Measurements from ENCODE around the gene PLA2R1.
"Not testable (repeated sequence)": the region's sequence is repeated elsewhere in the genome, so short reads cannot be mapped to it uniquely, and the experiment has no call there.

Gene PLA2R1

DNA sequence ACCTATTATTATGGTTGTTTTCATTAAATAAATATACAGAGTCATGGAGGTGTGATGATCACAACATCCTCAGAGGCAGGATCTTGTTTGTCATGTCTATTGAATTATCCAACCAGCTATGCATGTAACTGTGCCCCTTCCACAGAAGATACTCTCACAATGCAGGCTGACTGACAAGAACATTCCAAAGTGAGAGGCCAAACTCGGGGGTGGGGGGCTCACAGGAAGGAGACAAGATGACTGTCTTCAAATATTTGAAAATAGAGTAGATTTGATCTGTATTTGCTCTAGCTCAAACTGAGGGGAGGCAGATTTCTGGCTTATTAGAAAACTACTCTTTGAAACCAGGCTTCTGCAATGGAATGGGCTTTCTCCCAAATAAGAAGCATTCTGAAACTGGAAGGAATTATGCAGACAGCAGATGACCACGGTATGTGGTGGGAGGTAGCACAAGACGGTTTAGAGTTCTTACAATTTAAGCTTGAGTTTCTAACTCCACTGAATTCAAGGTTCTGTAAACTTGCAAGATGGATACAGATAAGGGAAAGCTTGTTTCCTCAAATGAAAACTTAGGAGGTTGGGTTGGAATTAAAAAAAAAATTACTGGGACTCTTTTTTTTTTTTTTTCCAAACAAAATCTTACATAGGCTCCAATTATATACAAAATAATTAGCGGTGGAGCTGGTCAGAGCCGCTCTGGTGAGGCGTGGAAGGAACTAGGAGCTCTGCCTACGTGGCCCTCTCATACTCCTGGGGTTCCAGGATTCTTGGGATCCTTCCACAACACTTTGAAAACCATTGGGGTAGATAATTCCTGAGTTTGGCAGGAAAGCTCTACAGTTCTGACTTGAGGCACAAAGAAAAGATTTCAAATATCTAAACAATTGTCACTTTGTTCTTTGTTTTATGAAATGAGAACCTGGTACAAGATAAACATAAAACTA, 79.3 kb downstream of the PLA2R1 start:
- DNase-seq (ENCODE audit: low spot score), result peak; percentile 68

DNA sequence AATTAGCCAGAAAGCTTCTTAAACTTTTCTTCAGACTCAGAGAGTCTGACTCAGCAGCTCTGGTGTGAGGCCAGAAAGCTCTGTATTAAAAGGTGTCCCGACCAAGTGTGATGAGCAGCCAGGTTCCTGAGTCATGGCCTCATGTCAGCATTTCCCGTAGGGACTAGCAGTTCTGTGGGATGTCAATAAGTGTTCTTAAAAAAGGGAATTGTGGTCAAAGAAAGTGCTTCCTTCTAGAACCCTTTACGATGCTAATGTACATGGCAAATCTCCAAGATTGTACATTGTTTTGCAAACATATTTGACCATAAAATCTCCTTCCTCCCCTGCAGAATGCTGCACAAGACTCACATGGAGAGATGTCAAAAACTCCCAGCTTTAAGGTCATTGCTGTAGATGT, 80.1 kb downstream of the PLA2R1 start:
- peak; percentile 75 for DNase-seq (ENCODE audit: low spot score)

DNA sequence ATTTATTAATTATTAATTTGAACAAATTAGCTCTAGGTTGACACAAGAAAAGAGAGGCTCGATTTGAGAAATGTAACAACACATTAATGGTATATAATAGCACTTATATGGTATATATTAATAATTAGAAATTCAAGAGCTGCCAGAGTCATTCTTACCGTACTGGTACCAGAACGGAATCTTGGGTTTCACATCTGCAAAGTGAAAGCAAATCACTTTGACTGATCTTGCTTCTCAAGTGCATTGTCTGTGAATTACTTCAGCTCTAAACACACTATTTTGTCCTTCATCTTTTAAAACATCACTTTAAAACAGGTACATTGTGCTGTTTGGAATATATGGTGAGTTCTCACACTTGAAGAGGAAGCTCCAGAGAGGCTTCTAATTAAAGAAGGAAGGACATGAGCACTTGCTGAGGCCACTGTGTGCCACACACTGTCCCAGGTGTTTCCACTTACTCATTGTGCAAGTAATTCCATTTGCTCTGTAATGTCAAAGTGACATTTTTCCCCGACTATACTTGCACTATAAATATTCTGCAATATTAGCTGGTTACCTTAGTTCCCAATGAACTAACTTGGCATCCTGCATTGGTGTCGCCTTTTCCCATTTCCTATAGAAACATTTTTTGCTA, 85.8 kb downstream of the PLA2R1 start:
- no peak for DNase-seq (ENCODE audit: low spot score)

DNA sequence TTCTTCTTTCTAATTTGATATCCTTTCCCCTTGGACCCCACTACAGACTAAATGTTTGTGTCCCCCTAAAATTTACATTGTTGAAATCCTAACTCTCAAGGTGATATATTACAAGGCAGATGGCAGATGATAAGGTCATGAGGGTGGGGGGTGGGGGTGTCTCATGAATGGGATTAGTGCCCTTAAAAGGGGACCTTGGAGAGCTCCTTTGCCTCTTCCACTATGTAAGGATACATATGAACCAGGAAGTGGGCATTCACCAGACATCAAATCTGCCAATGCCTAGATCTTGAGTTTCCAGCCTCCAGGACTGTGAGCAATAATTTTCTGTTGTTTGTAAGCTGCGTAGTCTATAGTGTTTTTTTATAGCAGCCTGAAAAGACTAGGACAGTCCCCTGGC, 89.1 kb downstream of the PLA2R1 start:
- DNase-seq (ENCODE audit: low spot score), result no peak

DNA sequence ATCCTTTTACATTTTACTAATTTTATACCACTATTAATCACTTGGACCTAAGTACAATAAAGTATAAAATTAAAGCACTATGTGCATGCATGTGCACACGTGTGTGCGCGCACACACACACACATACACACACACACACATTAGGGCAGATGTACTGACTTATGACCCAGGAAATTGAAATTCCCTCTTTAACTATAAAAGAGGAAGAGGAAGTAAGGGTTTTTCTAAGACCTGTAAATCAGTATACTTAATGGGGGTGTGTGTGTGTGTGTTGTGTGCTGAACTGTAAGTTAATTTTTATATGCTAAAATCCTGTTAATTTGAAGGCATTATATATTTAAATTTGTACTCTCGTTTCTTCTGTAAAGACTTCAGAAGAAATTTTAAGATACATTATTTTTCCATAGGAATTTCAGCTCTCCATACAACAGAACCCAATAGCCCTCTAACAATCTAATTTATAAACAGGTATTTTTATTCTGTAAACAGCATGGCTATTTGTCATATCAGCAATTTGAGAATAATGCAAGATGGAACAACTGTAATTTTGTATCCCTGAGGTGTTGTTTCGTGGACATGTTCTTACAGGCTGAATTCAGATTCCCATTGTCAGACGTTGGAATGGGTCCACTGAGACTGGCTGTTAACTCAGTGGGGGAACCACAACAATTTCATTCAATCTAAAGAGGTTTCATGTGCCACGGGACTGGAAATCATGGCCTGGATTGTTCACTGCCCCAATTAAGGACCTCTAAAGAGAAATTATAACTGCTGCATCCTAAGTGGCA, 90.9 kb downstream of the PLA2R1 start:
- no peak for DNase-seq (ENCODE audit: low spot score)

DNA sequence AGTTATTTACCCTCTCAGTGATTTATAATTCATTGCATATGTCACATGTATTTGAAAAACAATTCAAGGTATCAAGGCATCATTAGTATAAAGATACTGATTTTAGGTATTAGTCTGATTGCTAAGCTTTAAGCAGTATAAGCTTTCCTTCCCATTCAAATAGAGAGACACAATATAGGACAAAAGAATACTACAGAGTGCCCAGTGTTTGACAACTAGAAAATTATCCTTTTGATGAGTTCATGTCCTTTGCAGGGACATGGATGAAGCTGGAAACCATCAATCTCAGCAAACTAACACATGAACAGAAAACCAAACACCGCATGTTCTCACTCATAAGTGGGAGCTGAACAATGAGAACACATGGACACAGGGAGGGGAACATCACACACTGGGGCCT, 91.9 kb downstream of the PLA2R1 start:
- DNase-seq (ENCODE audit: low spot score), result not testable (repeated sequence)

DNA sequence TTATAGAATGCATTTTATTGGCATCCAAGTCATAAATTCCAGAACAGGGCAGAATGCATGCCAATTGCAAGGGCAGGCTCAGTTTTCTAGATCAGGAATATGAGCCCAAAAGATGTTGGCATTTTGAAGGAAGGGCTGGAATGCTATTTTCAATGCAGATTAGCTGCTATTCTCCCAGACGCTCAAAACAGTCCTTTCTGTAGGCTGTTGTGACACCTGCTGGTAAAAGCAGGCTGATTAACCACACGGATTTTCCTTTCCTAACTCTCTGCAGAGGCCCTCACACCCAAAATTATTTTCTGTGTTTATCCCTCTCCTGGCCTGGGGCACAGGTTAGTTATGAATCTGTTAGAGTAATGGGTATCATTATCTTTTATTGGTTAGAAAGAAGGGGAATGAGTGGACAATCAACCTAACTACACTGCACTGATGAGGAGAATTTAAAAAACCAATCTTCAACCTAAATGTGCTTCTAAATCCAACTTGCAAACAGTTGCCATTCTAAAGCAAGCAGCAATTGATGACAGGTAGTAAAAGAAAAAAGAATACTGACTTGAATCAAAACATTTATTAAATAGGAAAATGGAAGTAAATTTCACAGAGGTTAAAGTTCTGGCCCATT, 94.0 kb downstream of the PLA2R1 start:
- DNase-seq (ENCODE audit: low spot score), result peak; percentile 60

DNA sequence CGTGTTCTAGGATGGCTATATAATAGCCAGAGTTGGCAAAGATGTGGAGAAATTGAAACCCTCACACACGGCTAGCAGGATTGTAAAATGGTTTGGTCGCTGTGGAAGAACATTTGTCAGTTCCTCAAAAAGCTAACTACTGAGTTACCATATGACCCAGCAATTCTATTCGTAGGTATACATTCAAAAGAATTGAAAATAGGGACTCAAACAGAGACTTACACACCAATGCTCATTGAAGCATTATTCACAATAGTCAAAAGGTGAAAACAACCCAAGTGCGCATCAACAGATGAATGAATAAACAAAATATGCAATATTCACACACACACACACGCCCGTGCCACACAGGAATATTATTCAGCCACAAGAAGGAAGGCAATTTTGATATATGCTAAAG, 98.7 kb downstream of the PLA2R1 start:
- DNase-seq (ENCODE audit: low spot score), result no peak

DNA sequence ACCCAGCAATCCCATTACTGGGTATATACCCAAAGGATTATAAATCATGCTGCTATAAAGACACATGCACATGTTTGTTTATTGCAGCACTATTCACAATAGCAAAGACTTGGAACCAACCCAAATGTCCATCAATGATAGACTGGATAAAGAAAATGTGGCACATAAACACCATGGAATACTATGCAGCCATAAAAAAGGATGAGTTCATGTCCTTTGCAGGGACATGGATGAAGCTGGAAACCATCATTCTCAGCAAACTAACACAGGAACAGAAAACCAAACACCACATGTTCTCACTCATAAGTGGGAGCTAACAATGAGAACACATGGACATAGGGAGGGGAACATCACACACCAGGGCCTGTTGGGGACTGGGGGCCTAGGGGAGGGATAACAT, 99.9 kb downstream of the PLA2R1 start:
- DNase-seq (ENCODE audit: low spot score), result not testable (repeated sequence)

DNA sequence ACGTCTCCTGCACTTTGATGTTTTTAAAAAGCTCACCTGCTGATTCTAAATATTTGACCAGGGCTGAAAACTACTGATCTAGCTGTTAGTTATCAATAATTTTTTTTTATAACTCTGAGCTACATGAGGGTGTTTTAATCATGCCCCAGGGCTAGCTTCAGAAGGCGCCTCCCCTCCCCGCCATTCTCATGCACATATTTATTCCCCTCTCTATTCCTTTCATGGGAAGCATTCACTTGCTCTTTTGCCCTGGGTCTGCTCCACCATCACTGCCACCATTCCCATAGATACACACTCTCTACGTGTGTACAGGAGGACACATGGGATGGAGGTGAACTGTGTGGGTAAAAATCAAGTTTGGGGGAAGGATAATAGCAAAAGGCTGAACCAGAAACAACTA, 101.0 kb downstream of the PLA2R1 start:
- DNase-seq (ENCODE audit: low spot score), result no peak

DNA sequence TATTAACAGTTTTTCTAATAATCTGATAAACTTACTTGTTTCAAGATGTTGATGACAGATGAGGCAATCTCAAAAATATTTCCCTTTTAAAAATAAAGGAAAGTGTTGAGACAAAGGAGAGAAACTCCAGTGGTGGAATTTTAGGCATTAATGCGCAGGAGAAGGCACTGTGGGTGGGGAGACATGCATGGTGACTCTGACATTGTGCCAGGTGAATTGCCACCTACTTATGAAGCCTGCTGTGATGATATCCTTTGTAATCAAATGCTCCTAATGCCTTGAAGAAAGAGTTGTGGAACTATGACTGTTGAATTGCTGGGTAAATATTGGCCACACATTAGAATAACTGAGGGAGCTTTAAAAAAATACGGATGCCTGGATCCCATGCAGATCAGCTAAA, 101.4 kb downstream of the PLA2R1 start:
- no peak for DNase-seq (ENCODE audit: low spot score)

DNA sequence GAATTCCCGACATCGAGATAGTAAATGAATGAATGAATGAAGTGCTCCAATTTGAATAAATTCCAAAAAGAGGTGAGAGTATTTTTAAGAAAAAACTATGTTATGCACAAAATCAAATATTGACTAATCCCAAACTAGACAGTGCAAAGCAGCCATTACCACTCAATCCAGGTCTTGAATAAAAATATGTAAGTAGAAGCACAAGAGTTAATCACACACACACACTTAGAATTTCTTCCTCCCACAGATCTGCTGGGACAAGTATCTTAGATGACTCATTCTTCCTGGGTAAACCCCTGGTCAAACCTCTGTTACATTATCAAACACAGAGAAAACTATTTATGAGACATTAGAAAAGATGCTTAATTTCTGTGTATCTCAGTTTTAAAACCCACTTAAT, 102.0 kb downstream of the PLA2R1 start:
- DNase-seq (ENCODE audit: low spot score), result peak; percentile 64

DNA sequence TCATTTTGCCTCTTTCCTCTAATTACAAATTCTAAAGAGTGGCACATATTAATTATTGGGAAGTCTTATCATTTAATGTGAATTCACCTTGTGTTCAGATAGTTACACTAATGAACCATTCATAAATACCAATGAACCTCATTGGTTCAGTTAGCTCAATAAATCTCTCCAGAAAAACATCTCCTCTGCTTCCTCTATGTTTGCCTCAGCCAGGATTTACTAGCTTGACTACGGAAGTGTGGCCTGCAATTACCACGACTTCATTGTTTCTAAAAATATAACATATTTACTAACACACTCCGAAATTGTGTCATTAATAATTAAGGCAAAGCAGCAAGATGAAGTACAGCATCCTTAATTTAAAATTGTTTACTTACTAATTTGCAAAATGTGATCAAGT, 103.3 kb downstream of the PLA2R1 start:
- no peak for DNase-seq (ENCODE audit: low spot score)

DNA sequence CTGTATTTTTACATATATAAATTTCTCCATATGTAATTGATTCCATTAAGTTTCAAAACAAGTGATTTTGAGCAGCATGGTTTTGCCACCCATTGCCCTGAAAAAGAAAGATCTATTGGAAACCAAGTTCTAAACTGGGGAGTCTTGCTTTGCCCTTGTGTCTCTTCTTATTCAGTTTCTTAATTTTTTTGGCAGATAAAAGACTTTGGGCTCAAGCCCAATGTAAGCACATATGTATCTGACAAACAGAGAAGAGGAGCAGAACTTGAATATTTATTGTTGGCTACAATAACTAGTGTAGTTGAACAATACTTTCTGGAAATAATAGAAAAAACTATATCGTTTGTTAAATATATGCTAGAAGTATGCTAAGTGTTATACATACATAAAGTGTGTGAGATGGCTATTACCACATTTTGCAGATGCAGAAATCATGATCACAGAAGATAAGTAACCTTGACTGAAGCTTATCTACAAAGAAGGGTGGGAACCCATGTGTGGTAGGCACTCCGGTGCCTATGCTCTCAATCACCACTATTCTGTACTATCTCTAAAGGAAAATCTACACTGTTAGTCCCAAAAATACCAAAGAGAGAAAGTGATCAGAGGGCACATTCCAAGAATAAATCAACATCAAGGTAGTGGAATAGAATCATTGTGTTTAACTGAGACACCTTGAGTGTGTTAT, 109.1 kb downstream of the PLA2R1 start:
- no peak for DNase-seq (ENCODE audit: low spot score)

DNA sequence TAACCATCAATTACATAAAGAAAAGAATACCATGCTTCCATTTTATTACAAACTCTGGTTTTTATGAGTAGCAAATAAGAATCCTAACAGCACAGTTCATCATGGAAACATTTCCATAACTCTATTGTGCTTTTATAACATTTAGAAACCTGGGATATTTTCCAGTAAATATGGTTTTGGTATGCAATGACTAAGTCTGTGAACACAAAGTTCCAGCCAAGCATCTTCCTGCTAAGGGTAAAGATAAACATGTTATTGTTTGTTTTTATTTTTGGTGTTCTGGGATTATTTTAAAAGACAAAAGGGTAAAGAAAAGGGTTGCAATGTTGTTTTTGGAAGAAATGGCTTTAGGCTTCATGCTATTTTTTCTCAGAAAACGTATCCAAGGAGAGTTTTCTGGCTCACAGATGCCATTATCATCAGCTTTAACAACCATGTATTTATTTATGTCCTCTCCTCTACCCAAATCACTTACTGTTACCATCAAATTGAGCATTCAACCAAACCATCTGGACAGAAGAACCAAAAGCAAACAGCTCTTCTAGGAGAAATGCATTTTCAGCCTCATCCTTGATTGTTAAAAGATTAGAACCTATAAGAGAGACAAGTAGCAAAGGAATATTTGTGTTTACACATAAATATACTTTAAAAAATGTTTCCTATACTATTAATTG, 116.0 kb downstream of the PLA2R1 start:
- DNase-seq (ENCODE audit: low spot score), result peak; percentile 41

DNA sequence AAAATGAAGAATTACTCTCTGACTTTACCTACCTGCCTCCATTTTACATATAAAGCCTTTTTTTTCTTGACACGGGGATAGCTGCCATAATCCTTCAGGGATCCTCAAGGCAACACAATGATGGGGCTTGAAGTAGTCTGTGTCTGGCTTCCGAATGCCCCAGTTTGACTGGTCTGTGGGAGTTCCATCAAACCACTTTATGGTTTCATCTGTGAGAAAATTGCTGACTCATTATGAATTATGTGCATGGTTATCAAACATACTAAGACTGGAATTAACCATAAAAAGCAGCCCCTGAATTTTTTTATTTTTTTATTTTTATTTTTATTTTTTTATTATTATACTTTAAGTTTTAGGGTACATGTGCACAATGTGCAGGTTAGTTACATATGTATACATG, 117.5 kb downstream of the PLA2R1 start:
- DNase-seq (ENCODE audit: low spot score), result no peak

DNA sequence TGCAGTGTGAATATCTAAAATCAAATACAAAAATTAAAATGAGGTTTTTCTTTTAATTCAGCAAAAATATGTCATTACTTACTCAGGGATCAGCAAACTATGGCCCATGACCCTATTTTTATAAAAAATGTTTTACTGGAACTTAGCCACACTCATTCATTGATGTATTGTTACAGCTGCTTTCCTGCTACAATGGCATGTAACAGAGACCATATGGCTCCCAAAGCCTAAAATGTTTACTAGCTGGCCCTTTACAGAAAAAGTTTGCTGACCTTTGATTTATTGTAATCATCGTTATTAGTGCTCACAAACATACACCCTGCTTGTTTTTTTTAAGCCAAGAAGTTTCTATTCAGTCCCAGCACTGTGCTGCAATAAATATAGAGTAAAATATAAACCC, 120.3 kb downstream of the PLA2R1 start:
- DNase-seq (ENCODE audit: low spot score), result no peak

DNA sequence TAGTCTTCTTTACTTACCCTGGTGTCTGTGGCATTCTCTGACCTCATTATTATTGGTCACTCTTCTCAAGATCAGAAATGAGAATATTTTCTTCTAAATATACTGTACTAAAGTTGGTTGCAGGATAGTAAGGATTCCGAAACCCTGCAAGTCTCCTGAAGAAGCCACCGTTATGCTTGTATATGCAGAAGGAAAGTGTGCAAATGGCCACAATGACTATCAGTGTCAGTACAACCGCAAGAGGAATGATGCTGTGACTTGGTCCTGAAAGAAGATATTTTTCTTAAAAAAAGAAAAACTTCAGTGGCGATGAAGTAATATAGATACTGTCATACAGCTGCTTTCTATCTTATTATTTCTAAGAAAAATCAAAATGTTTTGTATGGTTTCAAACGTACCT, 120.7 kb downstream of the PLA2R1 start:
- no peak for DNase-seq (ENCODE audit: low spot score)

DNA sequence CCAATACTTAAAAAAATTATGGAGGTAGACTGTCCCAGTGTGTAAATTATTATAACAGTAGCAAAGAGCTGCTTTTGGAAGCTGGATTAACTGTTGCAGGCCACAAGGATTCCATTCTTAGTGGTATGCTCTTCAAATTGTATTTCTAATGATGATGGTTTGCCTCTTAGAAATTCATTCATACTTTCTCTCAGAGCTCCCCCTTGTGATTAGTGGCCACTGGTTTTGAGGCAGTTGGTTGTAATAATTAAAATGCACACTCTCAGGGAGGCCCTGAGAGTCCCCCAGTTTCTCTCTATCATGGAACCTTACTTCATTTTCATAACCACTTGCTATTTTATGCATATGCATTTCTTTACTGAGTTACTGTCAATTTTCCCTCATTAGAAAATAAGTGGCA, 122.5 kb downstream of the PLA2R1 start:
- peak; percentile 28 for DNase-seq (ENCODE audit: low spot score)

DNA sequence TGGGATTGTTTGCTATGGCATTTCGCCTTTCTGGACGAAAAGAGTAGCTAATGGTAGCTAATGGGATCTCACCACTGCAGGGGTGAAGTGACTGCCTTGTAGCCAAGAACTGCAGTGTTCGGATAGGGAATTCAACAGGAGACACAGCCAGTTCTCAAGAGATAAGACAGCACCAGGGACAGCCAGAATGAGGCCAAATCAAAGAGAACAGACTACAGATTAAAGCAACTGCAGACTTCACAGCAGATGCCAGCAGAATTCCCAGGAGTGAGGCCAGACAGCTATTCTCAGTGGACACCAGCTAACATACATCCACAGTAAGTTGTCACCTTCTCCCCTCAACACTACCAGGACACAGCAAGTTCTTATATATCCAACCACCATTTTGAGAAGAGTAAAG, 124.0 kb downstream of the PLA2R1 start:
- DNase-seq (ENCODE audit: low spot score), result no peak

DNA sequence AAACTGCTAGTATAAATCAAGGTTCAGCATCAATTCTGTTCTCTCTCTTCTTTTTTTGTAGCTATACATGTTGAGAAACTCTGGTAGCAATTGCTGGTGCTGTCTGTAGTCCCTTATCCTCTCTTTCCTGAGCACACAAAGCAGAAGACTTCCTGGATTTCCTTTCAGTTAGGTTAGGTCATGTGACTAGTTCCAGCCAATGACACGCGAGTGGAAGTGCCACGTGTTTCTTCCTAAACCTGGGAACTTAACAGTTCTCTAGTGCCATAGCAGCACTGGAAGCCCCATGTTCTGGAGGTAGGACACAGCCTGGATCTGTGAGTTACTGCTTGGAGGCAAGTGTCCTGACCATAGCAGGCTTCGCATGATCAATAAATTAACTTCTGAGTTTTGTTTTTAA, 125.9 kb downstream of the PLA2R1 start:
- no peak for DNase-seq (ENCODE audit: low spot score)

Data from AG20443 (cell line).